HepG2 (cell line): ENCODE measurements around the gene CCDC57. TPM values are rescaled to one million over a fixed set of nuclear protein-coding genes. Genes with fewer than 3 reads are reported as not detected.

Source experiments
- ATAC-seq: fragments of 200-7000 bp; cut with Tn5 transposase; 3 replicates; pipeline ENCODE4 v1.9.1; 2020; ENCODE audit warnings: mild to moderate bottlenecking, moderate library complexity
- BruUV-seq: library from RNA; stranded (reverse); fragments of 400-500 nt; replicated peaks from 2 replicates; lab custom pipeline; 2021; lab: Mats Ljungman, UMichigan
- CTCF ChIA-PET: fragments of 300-600 bp; formaldehyde crosslinking; extraction: SDS; loops from one replicate; lab custom pipeline; 2021; ENCODE audit warnings: low total read pairs, inconsistent platforms, low intra/inter-chr PET ratio; lab: Yijun Ruan, JAX
- POLR2A ChIA-PET: fragments of 350-600 bp; sonication (Branson Sonifier 250); formaldehyde crosslinking; loops from one replicate; lab custom pipeline; 2020; ENCODE audit warnings: antibody characterized with exemption, inconsistent platforms; lab: Yijun Ruan, JAX
- DNase-seq: peaks from one replicate; pipeline ENCODE4 v3.0.0-alpha.2; 2015; ENCODE audit warnings: low spot score
- FAIRE-seq: peaks from 3 replicates; lab custom pipeline; 2011; peaks lifted over from hg19 to GRCh38; lab: Jason Lieb, UNC
- H2AFZ ChIP-seq: one replicate; pipeline ENCODE4 v1.6.1; 2011; ENCODE audit warnings: low read length, inconsistent platforms
- H3K27ac ChIP-seq: fragments of 300-600 bp; 3 replicates; pipeline ENCODE4 v1.8.0; 2011; ENCODE audit warnings: mixed run types, mild to moderate bottlenecking, mixed read lengths, low read length, inconsistent platforms; ENCODE audit not compliant: insufficient read depth; ENCODE audit errors: extremely low read length
- H3K27me3 ChIP-seq, 2 experiments: fragments of 200-600 bp in 1 of 2; 2 replicates in 1 of 2; 3 replicates in 1 of 2; pipeline versions ENCODE4 v1.6.0 to v1.8.0; 2011; ENCODE audit warnings: low read length in 2 of 2, mild to moderate bottlenecking in 2 of 2, moderate library complexity in 2 of 2, inconsistent platforms in 1 of 2; ENCODE audit not compliant: insufficient read depth in 2 of 2, control insufficient read depth in 1 of 2
- H3K36me3 ChIP-seq, 2 experiments: fragments of 200-600 bp in 1 of 2; replicated peaks in 1 of 2; 2 replicates in 1 of 2; 3 replicates in 1 of 2; pipeline versions ENCODE4 v1.5.1 to v1.8.0; 2011; ENCODE audit warnings: low read length in 2 of 2, inconsistent platforms in 1 of 2; ENCODE audit not compliant: insufficient read depth in 2 of 2, control insufficient read depth in 1 of 2
- H3K4me1 ChIP-seq: 2 replicates; pipeline ENCODE4 v1.5.1; 2012; ENCODE audit warnings: low read length, inconsistent platforms; ENCODE audit not compliant: insufficient read depth
- H3K4me2 ChIP-seq: 2 replicates; pipeline ENCODE4 v1.6.0; 2011; ENCODE audit warnings: low read depth, low read length, inconsistent platforms
- H3K4me3 ChIP-seq, 3 experiments: fragments of 200-600 bp in 1 of 3; sonication (generic), shearing (Covaris generic) in 1 of 3; replicated peaks in 1 of 3; 2 replicates each; pipeline ENCODE4 v1.5.1; 2011 to 2016; ENCODE audit warnings: low read length in 3 of 3, inconsistent platforms in 2 of 3, low read depth in 2 of 3, mild to moderate bottlenecking in 2 of 3, control low read depth in 1 of 3, mixed read lengths in 1 of 3; ENCODE audit not compliant: insufficient read depth in 1 of 3
- H3K79me2 ChIP-seq: one replicate; pipeline ENCODE4 v1.6.1; 2011; ENCODE audit warnings: low read length, inconsistent platforms; ENCODE audit not compliant: insufficient read depth
- H3K9ac ChIP-seq: 2 replicates; pipeline ENCODE4 v1.6.0; 2011; ENCODE audit warnings: mild to moderate bottlenecking, low read depth, low read length, inconsistent platforms; ENCODE audit not compliant: insufficient read depth
- H3K9me3 ChIP-seq: 2 replicates; pipeline ENCODE4 v1.5.1; 2012; ENCODE audit warnings: mild to moderate bottlenecking, low read length
- H4K20me1 ChIP-seq: 2 replicates; pipeline ENCODE4 v1.6.0; 2011; ENCODE audit warnings: inconsistent platforms, mild to moderate bottlenecking, low read length, moderate library complexity; ENCODE audit not compliant: insufficient read depth
- KAT8 ChIP-seq: IDR thresholded peaks from 2 replicates; pipeline ENCODE4 v1.6.1; 2016; ENCODE audit warnings: missing genetic modification reagents, missing compliant biosample characterization
- KMT2B ChIP-seq: IDR thresholded peaks from 2 replicates; pipeline ENCODE4 v1.6.1; 2016; ENCODE audit warnings: missing genetic modification reagents, missing compliant biosample characterization
- MXD4 ChIP-seq: IDR thresholded peaks from 2 replicates; pipeline ENCODE4 v1.6.1; 2016; ENCODE audit warnings: mild to moderate bottlenecking, missing biosample characterization, missing genetic modification reagents
- MZF1 ChIP-seq: sonication (generic); formaldehyde crosslinking; IDR thresholded peaks from 2 replicates; pipeline ENCODE4 v1.8.1; 2023; ENCODE audit warnings: mild to moderate bottlenecking, missing genetic modification reagents, borderline replicate concordance
- PLRG1 ChIP-seq: fragments of 450-650 bp; conservative IDR thresholded peaks from 2 replicates; pipeline ENCODE4 v1.6.1; 2016
- ZBTB20 ChIP-seq: sonication (generic); formaldehyde crosslinking; IDR thresholded peaks from 2 replicates; pipeline ENCODE4 v1.8.1; 2023; ENCODE audit warnings: missing genetic modification reagents, low read depth, mild to moderate bottlenecking, borderline replicate concordance
- ZFP36 ChIP-seq: fragments of 150-350 bp; IDR thresholded peaks from 2 replicates; pipeline ENCODE4 v1.6.1; 2018; ENCODE audit warnings: borderline replicate concordance, low read length, low read depth; ENCODE audit not compliant: partially characterized antibody
- ZNF225 ChIP-seq: sonication (generic); formaldehyde crosslinking; IDR thresholded peaks from 2 replicates; pipeline ENCODE4 v1.4.0; 2020; ENCODE audit warnings: mild to moderate bottlenecking, missing genetic modification reagents
- ZNF619 ChIP-seq: sonication (generic); formaldehyde crosslinking; IDR thresholded peaks from 2 replicates; pipeline ENCODE4 v1.4.0; 2020; ENCODE audit warnings: mild to moderate bottlenecking, missing genetic modification reagents
- ZNF670 ChIP-seq: sonication (generic); formaldehyde crosslinking; IDR thresholded peaks from 2 replicates; pipeline ENCODE4 v1.8.0; 2022; ENCODE audit warnings: mild to moderate bottlenecking, missing genetic modification reagents, borderline replicate concordance
- ZNF781 ChIP-seq: sonication (generic); formaldehyde crosslinking; IDR thresholded peaks from 2 replicates; pipeline ENCODE4 v1.5.1; 2020; ENCODE audit warnings: borderline replicate concordance, mild to moderate bottlenecking, missing genetic modification reagents; ENCODE audit errors: not compliant biosample characterization
- ZNF841 ChIP-seq: sonication (generic); formaldehyde crosslinking; IDR thresholded peaks from 2 replicates; pipeline ENCODE4 v1.8.1; 2023; ENCODE audit warnings: missing genetic modification reagents, borderline replicate concordance
- ZNF891 ChIP-seq: sonication (generic); formaldehyde crosslinking; IDR thresholded peaks from 2 replicates; pipeline ENCODE4 v1.5.0; 2020; ENCODE audit warnings: mild to moderate bottlenecking, missing genetic modification reagents
- ZSCAN12 ChIP-seq: sonication (generic); formaldehyde crosslinking; IDR thresholded peaks from 2 replicates; pipeline ENCODE4 v1.9.0; 2021; ENCODE audit warnings: mild to moderate bottlenecking, missing genetic modification reagents
- WGBS: methylation state at CpG from one replicate; pipeline ENCODE4 v1.1.6; 2017; ENCODE audit warnings: low lambda C conversion rate; 5-methylcytosine and 5-hydroxymethylcytosine counted together
- in situ Hi-C: cut with HindIII; loops from 2 replicates; pipeline ENCODE4 v1.10.0; 2017; ENCODE audit warnings: low pct_unique_long_range_greater_than_20kb; ENCODE audit not compliant: extremely low pct_ligation_motif_present
- intact Hi-C: fragments of 100-400 bp; cut with micrococcal nuclease; formaldehyde crosslinking; loops from one replicate; pipeline ENCODE4 v1.10.0; 2022; ENCODE audit not compliant: unreplicated experiment
- polyA plus RNA-seq, 8 experiments: library from polyadenylated mRNA; depleted of rRNA in 3 of 8; stranded (reverse) in 7 of 8; unstranded in 1 of 8; fragments of >200 nt; fragmentation: Illumina TruSeq in 4 of 8; extraction: Trizol in 4 of 8; gene quantifications; 2 replicates each; pipeline versions ENCODE4 v1.2.1 to v1.2.3, GENCODE V29; 2011 to 2016; ENCODE audit warnings: low read depth in 4 of 8, missing spikeins in 1 of 8, mixed read lengths in 1 of 8; ENCODE audit not compliant: insufficient read depth in 1 of 8
- total RNA-seq, 5 experiments: library from RNA; depleted of rRNA; stranded (reverse); fragments of >200 nt; fragmentation: Illumina TruSeq; extraction: Trizol; gene quantifications; 2 replicates each; pipeline ENCODE4 v1.2.3, GENCODE V29; 2016; ENCODE audit warnings: low read depth in 1 of 5
- TF ChIP-seq, protein P1 (sequence below): sonication (generic); formaldehyde crosslinking; IDR thresholded peaks from 2 replicates; pipeline ENCODE4 v1.5.1; 2020; ENCODE audit warnings: missing genetic modification reagents, mild to moderate bottlenecking, borderline replicate concordance
- TF ChIP-seq, protein P2 (sequence below): sonication (generic); formaldehyde crosslinking; conservative IDR thresholded peaks from 2 replicates; pipeline ENCODE4 v1.8.1; 2023; ENCODE audit warnings: missing genetic modification reagents
- TF ChIP-seq, protein P3 (sequence below), 2 experiments: sonication (generic) in 1 of 2; formaldehyde crosslinking in 1 of 2; IDR thresholded peaks; 2 replicates each; pipeline versions ENCODE4 v1.5.1 to v1.6.1; 2011 to 2020; ENCODE audit warnings: borderline replicate concordance in 1 of 2, low read depth in 1 of 2, low read length in 1 of 2, mild to moderate bottlenecking in 1 of 2, missing genetic modification reagents in 1 of 2, moderate library complexity in 1 of 2

Gene CCDC57
- total and polyA plus RNA-seq, 2 of the 13 experiments (the other 11 are each of a cell fraction or from before 2014, with no cell fraction given) = 59.3 to 59.9 TPM

DNA sequence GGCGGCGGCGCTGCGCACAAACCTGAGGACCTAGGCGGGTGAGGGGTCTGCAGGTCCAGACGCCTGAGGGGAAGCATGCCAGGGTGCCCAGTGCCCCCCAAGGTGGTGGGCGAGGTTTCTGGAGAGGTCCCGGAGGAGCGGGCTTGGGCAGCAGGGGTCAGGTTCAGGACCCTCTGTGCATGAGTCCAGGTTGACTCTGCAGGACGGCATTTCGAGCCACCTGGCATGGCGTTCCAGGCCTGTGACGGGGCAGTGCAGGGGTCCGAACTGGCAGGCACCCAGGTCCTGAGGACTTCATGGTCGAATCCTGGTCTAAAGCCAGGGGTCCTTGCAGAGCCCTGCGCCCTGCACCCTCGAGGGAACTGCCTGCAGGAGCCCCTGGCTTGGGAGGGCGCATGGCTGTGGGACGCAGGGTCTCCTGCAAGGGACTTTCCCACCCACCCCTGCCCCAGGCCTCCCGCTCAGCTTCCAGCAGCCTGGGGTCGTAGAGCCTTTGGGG, 19.7 kb upstream of the CCDC57 start:
- Histone ChIP-seq H3K4me1 (peaks cover 75% of the 10 kb centered on the region), H3K4me3 (peak overlapping the region; percentile 75 to 99 (median 97)), H3K27me3 (no peaks in the 10 kb centered on the region; a peak in 1 of 5 replicates), H3K4me2 (peak overlapping the region; percentile 87), H3K27ac (peak overlapping the region; percentile 84), H4K20me1 (peaks cover 78% of the 10 kb centered on the region), H3K36me3 (peaks cover 26 to 28% of the 10 kb centered on the region in 2 experiments), H3K9ac (peak overlapping the region; percentile 91), H3K79me2 (peaks cover 76% of the 10 kb centered on the region), H3K9me3 (no peaks in the 10 kb centered on the region), H2AFZ (no peak overlapping the region)
- FAIRE-seq = no peak
- intact Hi-C loops (loop anchor here (10.0 kb wide), 1 partner anchor 128 kb away; no protein-coding TSS in a partner anchor), in situ Hi-C loops (no loop called here)
- WGBS = 61% methylated on average over 12 of the region's 21 CpGs
- ChIA-PET POLR2A (interaction anchor here (0.8 to 5.0 kb wide), 11 partner anchors 9 to 136 kb away, joined by 3 to 117 read pairs (median 5); partner anchors contain the start of genes CCDC57 and CD7), CTCF (interaction anchor here (1.9 kb wide), 1 partner anchor 27 kb away, joined by 6 read pairs; no protein-coding TSS in a partner anchor)
- no TSS peak for BruUV-seq
- DNase-seq = no peak
- no peak for ATAC-seq
- no peak for TF ChIP-seq ZNF670 (CRISPR knock-in tag)
- TF ChIP-seq PLRG1 = no peak
- TF ChIP-seq ZNF225 (CRISPR knock-in tag) = 0 out of 2 replicates have a peak, but pooled peaks have one; percentile 76
- TF ChIP-seq, protein P1, sequence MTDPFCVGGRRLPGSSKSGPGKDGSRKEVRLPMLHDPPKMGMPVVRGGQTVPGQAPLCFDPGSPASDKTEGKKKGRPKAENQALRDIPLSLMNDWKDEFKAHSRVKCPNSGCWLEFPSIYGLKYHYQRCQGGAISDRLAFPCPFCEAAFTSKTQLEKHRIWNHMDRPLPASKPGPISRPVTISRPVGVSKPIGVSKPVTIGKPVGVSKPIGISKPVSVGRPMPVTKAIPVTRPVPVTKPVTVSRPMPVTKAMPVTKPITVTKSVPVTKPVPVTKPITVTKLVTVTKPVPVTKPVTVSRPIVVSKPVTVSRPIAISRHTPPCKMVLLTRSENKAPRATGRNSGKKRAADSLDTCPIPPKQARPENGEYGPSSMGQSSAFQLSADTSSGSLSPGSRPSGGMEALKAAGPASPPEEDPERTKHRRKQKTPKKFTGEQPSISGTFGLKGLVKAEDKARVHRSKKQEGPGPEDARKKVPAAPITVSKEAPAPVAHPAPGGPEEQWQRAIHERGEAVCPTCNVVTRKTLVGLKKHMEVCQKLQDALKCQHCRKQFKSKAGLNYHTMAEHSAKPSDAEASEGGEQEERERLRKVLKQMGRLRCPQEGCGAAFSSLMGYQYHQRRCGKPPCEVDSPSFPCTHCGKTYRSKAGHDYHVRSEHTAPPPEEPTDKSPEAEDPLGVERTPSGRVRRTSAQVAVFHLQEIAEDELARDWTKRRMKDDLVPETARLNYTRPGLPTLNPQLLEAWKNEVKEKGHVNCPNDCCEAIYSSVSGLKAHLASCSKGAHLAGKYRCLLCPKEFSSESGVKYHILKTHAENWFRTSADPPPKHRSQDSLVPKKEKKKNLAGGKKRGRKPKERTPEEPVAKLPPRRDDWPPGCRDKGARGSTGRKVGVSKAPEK (CRISPR knock-in tag) = peak; percentile 89; the same call in 1 of the 2 replicates
- TF ChIP-seq KMT2B (CRISPR knock-in tag) = no peak
- no peak for TF ChIP-seq ZBTB20 (CRISPR knock-in tag)
- TF ChIP-seq MXD4 (CRISPR knock-in tag) = no peak
- TF ChIP-seq ZNF781 (CRISPR knock-in tag) = peak; percentile 14
- no peak for TF ChIP-seq ZSCAN12 (CRISPR knock-in tag)
- TF ChIP-seq ZFP36 = no peak
- peak; percentile 14; the same call in 1 of the 2 replicates for TF ChIP-seq ZNF891 (CRISPR knock-in tag)
- TF ChIP-seq, protein P2, sequence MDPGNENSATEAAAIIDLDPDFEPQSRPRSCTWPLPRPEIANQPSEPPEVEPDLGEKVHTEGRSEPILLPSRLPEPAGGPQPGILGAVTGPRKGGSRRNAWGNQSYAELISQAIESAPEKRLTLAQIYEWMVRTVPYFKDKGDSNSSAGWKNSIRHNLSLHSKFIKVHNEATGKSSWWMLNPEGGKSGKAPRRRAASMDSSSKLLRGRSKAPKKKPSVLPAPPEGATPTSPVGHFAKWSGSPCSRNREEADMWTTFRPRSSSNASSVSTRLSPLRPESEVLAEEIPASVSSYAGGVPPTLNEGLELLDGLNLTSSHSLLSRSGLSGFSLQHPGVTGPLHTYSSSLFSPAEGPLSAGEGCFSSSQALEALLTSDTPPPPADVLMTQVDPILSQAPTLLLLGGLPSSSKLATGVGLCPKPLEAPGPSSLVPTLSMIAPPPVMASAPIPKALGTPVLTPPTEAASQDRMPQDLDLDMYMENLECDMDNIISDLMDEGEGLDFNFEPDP (CRISPR knock-in tag) = no peak
- TF ChIP-seq, protein P3, sequence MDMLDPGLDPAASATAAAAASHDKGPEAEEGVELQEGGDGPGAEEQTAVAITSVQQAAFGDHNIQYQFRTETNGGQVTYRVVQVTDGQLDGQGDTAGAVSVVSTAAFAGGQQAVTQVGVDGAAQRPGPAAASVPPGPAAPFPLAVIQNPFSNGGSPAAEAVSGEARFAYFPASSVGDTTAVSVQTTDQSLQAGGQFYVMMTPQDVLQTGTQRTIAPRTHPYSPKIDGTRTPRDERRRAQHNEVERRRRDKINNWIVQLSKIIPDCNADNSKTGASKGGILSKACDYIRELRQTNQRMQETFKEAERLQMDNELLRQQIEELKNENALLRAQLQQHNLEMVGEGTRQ (IDR thresholded peaks at IDR 0.05; ENCODE audit: low read depth, low read length) = no peak
- TF ChIP-seq, protein P3 (CRISPR knock-in tag; IDR thresholded peaks at IDR 0.05; ENCODE audit: borderline replicate concordance) = no peak
- 0 out of 2 replicates have a peak, but pooled peaks have one; percentile 10 for TF ChIP-seq ZNF619 (CRISPR knock-in tag)
- no peak for TF ChIP-seq KAT8 (CRISPR knock-in tag)
- 0 out of 2 replicates have a peak, but pooled peaks have one; percentile 46 for TF ChIP-seq MZF1 (CRISPR knock-in tag)
- no peak for TF ChIP-seq ZNF841 (CRISPR knock-in tag)
